Epithelial cell of proximal tubule (primary cell): ENCODE results near the gene JMJD7. TPM values are rescaled to one million over a fixed set of nuclear protein-coding genes. Genes with fewer than 3 reads are reported as not detected.

ENCODE experiments used
- DNase-seq: peaks from one replicate; pipeline ENCODE4 v3.0.0-alpha.2; 2011; ENCODE audit warnings: low read depth
- H3K4me3 ChIP-seq: 2 replicates; pipeline ENCODE4 v1.5.1; 2011; ENCODE audit warnings: low read depth, mild to moderate bottlenecking, low read length
- CTCF ChIP-seq: conservative IDR thresholded peaks from 2 replicates; pipeline ENCODE4 v1.5.1; 2012; ENCODE audit warnings: low read depth, mild to moderate bottlenecking, low read length
- total RNA-seq: library from RNA; depleted of rRNA; stranded (reverse); fragments of >200 nt; gene quantifications from 2 replicates; pipeline ENCODE4 v1.2.3, GENCODE V29; 2015

Gene JMJD7
- total RNA-seq, 1 donor from 2014 or later: 6.6 TPM

- H3K4me3 ChIP-seq: no peak overlapping the region
- TF ChIP-seq CTCF: no peak
- no peak for DNase-seq
Observed at GRCh38 chr15:41783296-41783695, 44.6 kb upstream of the JMJD7 start.

- no peak for DNase-seq
Observed at GRCh38 chr15:41788262-41788661, 39.6 kb upstream of the JMJD7 start.

GRCh38 chr15:41789236-41789635 lies 38.7 kb upstream of the JMJD7 start:
- TF ChIP-seq CTCF: no peak
- no peak overlapping the region for H3K4me3 ChIP-seq
- no peak for DNase-seq

More at GRCh38 chr15:41788262-41788661, 39.6 kb upstream of the JMJD7 start:
- H3K4me3 ChIP-seq: no peak overlapping the region
- no peak for TF ChIP-seq CTCF

- TF ChIP-seq CTCF: no peak
- no peak for DNase-seq
- no peak overlapping the region for H3K4me3 ChIP-seq
Observed at GRCh38 chr15:41789662-41790061, 38.2 kb upstream of the JMJD7 start.

- no peak for DNase-seq
- H3K4me3 ChIP-seq: no peak overlapping the region
- no peak for TF ChIP-seq CTCF
Observed at GRCh38 chr15:41790169-41790568, 37.7 kb upstream of the JMJD7 start.

GRCh38 chr15:41790756-41791546 lies 36.9 kb upstream of the JMJD7 start:
- no peak for DNase-seq
- TF ChIP-seq CTCF: no peak
- no peak overlapping the region for H3K4me3 ChIP-seq

GRCh38 chr15:41791547-41791937 lies 36.4 kb upstream of the JMJD7 start:
- DNase-seq: no peak
- no peak for TF ChIP-seq CTCF

More at GRCh38 chr15:41791547-41791937, 36.4 kb upstream of the JMJD7 start:
- H3K4me3 ChIP-seq: no peak overlapping the region
